Lower leg skin (tissue), 4 donors: ENCODE data around the gene ABAT. TPM values are rescaled to one million over a fixed set of nuclear protein-coding genes. Genes with fewer than 3 reads are reported as not detected.

Source experiments
- DNase-seq, 2 donors: peaks; one replicate each; pipeline ENCODE4 v3.0.0-alpha.2; 2019; ENCODE audit warnings: low spot score in 2 of 2
- H3K4me3 ChIP-seq: fragments of 200-600 bp; sonication (generic); 2 replicates; pipeline ENCODE4 v1.5.1; 2017; ENCODE audit warnings: mild to moderate bottlenecking, low read depth; ENCODE audit not compliant: poor library complexity, severe bottlenecking
- CTCF ChIP-seq, 3 donors: fragments of 450-650 bp; IDR thresholded peaks; one replicate each; pipeline ENCODE4 v1.5.1; 2016; ENCODE audit warnings: antibody characterized with exemption in 3 of 3, mild to moderate bottlenecking in 3 of 3, moderate library complexity in 2 of 3
- POLR2A ChIP-seq, 2 donors: fragments of 450-650 bp; IDR thresholded peaks; one replicate each; pipeline ENCODE4 v1.6.1; 2016 to 2017; ENCODE audit warnings: antibody characterized with exemption in 2 of 2, mild to moderate bottlenecking in 1 of 2, moderate library complexity in 1 of 2
- WGBS, 2 donors: methylation state at CpG; one replicate each; pipeline ENCODE4 v1.1.5; 2018; 5-methylcytosine and 5-hydroxymethylcytosine counted together
- intact Hi-C: fragments of 100-400 bp; cut with DNase I; formaldehyde crosslinking; loops from one replicate; pipeline ENCODE4 v1.15.0; 2023; ENCODE audit warnings: low total_unique reads
- total RNA-seq, 4 donors: library from RNA; depleted of rRNA; stranded (reverse); fragments of >200 nt; gene quantifications; one replicate each; pipeline ENCODE4 v1.1.0, GENCODE V29; 2016

ABAT gene
- total RNA-seq, 4 donors from 2014 or later = 1.5 to 5.1 (median 2.6) TPM

GRCh38 chr16:8762254-8762653 is 87.8 kb downstream of the ABAT start:
- TF ChIP-seq CTCF (IDR thresholded peaks at IDR 0.05) (no peak), POLR2A (IDR thresholded peaks at IDR 0.05) (no peak)
- WGBS, 2 donors = 83 to 87% methylated on average over 4 of the region's 4 CpGs
- H3K4me3 ChIP-seq = no peak overlapping the region
- intact Hi-C loops = no loop called here
- DNase-seq = no peak

DNA sequence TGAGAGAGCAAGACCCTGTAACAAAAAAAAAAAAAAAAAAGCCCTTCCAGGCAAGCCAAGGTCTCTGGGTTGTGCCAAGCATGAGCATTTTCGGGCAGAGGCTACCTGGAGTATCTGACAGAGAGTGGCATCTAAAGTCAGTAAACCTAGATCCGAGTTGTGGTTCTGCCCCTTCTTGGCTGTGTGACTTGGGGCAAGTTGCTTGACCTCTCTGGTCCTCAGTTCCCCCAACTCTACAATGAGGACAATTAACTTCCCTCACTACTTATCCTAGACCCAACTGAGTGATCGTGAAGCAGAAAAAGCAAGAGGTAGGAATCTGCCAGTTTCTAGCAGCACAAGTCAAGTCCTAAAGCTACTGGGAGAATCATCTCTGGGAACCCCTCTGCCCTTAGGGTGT is 88.7 kb downstream of the ABAT start:
- intact Hi-C loops = no loop called here
- no peak overlapping the region for H3K4me3 ChIP-seq
- TF ChIP-seq POLR2A (IDR thresholded peaks at IDR 0.05) (no peak), CTCF (IDR thresholded peaks at IDR 0.05) (no peak)
- DNase-seq = no peak
- WGBS, 2 donors = 95 to 96% methylated on average over 3 of the region's 3 CpGs

- no peak for DNase-seq
- 68 to 76% methylated on average over 10 of the region's 10 CpGs for WGBS, 2 donors
- no peak overlapping the region for H3K4me3 ChIP-seq
- intact Hi-C loops = no loop called here
- TF ChIP-seq POLR2A (IDR thresholded peaks at IDR 0.05) = no peak
- TF ChIP-seq CTCF (IDR thresholded peaks at IDR 0.05) = no peak
These were observed 89.5 kb downstream of the ABAT start for GRCh38 chr16:8763899-8764298.

GRCh38 chr16:8764525-8765250 is 90.3 kb downstream of the ABAT start:
- WGBS, 2 donors = 89 to 91% methylated on average over 18 of the region's 18 CpGs
- intact Hi-C loops = no loop called here
- DNase-seq = no peak
- TF ChIP-seq POLR2A (IDR thresholded peaks at IDR 0.05) (no peak), CTCF (IDR thresholded peaks at IDR 0.05) (no peak)
- H3K4me3 ChIP-seq = no peak overlapping the region

- WGBS, 2 donors = 88 to 99% methylated on average over 6 to 8 of the region's 8 CpGs
- no peak for DNase-seq
- intact Hi-C loops = no loop called here
- H3K4me3 ChIP-seq = no peak overlapping the region
- TF ChIP-seq POLR2A (IDR thresholded peaks at IDR 0.05) (no peak), CTCF (IDR thresholded peaks at IDR 0.05) (no peak)
These were observed 92.8 kb downstream of the ABAT start for GRCh38 chr16:8767176-8767575.

GRCh38 chr16:8768283-8768682 is 93.9 kb downstream of the ABAT start:
- whole genome bisulfite sequencing, 2 donors = 85 to 89% methylated on average over 12 of the region's 12 CpGs
- no peak for DNase-seq
- intact Hi-C loops = no loop called here
- TF ChIP-seq POLR2A (IDR thresholded peaks at IDR 0.05) = no peak
- TF ChIP-seq CTCF (IDR thresholded peaks at IDR 0.05) = no peak
- no peak overlapping the region for H3K4me3 ChIP-seq
